GM18499 (cell line): ENCODE measurements around the gene MORN2.

Experiments used
- ATAC-seq: cut with Tn5 transposase; IDR thresholded peaks from one replicate; pipeline ENCODE4 v1.9.1; 2021; ENCODE audit warnings: moderate number of reproducible peaks; ENCODE audit not compliant: insufficient read depth, unreplicated experiment

Gene MORN2

GRCh38 chr2:38889045-38889444, 13.3 kb downstream of the MORN2 start:
- ATAC-seq = no peak

DNA sequence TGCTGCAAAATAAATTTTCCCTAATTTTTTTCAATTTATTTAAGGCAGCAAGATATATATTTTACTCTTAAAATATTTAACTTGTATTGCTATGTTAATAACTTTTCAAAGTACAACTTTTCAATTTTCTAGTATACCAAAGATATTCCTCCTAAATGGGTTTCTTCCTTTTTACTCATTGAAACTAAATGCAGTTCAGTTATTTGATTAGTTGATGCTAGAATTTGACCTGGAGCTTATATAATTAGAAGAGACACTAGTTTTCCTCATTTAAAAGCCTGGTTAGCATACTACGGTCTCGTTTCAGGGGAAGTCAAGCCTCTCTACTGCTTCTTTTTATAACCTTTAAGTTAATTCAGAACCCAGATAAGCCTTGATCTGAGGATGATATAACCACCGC, 13.8 kb downstream of the MORN2 start, which contains the start of gene ARHGEF33:
Gene ARHGEF33, plus strand, starts transcription at position 301 of the 400 bp plus-strand sequence. CDS start 29,573 bp downstream, outside the sequence.
- ATAC-seq = no peak

DNA sequence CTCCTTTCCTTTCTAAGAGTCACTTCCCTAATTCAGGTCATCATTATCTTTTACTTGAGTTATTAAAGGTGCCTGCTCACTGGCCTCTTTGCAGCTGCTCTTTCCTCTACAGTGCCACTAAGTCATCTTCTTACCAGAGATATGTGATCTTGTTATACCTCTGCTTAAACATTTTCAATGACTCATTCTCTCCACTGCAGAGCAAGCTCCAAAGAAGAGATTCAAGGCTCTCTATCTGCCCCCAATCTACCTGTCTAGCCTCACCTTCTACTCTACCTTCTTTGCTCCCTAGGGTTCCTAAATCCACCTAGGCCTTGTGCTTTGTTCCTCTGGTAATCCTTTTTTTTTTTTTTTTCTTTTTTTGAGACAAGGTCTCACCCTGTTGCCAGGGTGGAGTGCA, 17.0 kb downstream of the MORN2 start:
- no peak for ATAC-seq

DNA sequence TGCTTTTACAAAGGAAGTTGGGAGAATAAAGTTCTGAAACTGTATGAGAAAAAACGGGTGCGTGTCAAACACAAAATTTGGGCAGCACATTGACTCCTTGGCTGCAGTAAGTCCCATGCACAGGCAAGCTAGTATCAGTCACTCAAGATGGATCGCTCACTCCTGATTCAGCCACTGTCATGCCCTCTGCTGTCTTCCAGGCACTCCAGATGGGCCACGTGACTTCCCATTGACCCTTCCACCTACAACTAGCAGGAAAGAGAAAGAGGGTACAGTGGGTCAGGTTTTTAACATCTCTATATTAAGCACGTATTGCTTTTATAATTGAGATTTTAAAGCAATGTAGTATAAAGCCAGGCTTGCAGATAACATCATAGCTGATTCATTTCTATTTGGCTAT, 22.5 kb downstream of the MORN2 start:
- ATAC-seq = no peak

DNA sequence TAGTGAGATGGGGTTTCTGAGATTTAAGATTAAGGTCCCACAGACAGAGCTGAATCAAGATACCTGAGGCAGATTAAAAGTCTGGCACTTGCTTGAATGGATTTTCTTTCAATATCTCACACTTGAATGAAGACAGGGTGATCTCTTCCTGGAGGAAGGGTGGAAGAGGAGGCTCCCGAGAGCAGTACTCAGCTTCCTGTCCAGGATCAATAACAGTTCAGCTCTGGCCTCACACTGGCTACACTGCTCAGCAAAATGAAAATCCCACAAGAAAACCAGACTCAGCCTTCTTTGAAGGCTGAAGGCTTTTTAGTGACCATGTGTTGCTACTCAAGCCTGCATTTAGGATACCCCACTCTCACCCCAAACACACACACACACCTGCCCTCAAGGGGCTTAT, 24.9 kb downstream of the MORN2 start:
- no peak for ATAC-seq

- ATAC-seq = no peak
These were observed 29.5 kb downstream of the MORN2 start for GRCh38 chr2:38905251-38905650.

GRCh38 chr2:38907242-38907641, 31.5 kb downstream of the MORN2 start:
- no peak for ATAC-seq

DNA sequence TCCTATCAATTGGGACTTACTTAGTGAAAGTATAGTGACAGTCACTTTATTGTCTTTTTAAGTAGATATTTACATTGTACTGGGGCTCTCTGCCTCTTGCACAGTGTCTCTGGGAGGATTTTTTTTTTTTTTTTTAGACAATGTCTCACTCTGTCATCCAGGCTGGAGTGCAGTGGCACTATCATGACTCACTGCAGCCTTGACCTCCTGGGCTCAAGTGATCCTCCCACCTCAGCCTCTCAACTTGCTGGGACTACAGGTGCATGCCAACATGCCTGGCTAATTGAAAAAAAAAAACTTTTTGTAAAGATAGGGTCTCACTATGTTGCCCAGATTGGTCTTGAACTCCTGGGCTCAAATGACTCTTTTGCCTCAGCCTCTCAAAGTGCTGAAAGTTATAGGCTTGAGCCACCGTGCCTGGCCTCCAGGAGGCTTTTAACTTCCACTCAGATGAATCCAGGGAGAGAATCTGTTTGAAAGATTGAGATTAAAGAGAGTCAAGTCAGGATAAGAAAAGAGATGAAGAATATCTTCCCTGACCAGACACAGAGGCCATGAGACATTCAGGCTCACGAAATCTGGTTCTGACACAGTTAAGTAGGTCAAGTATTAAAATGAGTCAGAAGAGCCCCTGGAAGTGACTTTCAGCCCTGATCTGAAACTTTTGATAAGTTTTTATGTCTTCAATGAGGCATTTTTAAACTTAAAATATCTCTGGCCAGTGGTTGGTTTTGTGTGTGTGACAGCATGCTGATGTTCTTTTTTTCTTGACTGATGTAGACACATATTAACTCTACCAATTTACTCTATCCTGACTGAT, 32.2 kb downstream of the MORN2 start:
- peak; percentile 62 for ATAC-seq

DNA sequence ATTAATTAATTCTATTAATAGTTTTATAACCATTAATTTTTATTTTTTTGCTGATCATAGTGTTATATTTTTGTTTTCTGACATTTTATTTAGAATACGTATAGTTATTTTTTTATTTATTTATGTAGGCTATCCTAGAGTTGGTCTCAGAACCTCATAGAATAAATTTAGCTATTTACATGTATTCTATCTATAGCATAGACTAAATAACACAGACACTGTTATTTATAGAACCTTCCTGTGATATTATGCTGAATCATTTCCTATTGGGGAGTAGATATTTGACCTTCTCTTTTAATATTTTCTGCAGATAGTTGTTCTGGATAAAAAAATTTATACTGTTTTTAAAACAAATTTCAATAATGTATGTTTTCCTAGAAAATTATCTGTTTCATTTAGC, 34.1 kb downstream of the MORN2 start:
- no peak for ATAC-seq

GRCh38 chr2:38911191-38911590, 35.4 kb downstream of the MORN2 start:
- no peak for ATAC-seq

DNA sequence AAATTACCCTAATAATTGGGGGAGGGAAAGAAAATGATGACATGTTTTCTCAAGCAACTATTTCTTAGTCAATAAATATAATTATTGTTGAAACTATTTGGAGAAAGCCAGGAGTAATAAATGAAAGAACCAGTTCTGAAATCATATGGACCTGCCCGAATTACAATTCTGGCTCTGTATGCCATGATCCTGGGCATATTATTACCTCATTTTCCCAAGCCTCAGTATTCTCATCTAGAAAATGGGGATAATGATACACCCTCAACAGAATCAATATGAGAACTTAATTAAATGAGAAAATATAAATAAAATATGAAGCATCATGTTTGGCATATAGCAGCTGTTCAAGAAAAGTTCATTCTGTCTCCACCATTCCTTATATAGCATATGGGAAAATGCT, 36.8 kb downstream of the MORN2 start:
- no peak for ATAC-seq

DNA sequence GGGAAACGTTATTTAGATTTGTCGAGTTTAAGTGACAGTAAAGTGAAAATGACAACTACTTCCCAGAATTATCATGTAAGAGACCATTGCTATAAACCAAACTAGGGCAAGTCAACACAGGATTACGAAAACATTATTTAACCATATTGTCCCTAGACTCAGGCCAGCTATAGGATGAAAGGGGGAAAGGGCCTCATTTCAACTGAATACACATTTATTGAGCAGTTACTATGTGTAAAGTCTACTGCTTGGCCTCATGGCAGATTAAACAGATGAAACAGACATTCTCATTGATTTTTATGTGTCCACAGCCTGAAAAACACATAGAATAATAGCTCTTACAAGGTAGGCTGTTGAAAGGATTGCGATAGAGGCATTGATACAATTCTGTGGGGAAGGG, 46.6 kb downstream of the MORN2 start:
- no peak for ATAC-seq

DNA sequence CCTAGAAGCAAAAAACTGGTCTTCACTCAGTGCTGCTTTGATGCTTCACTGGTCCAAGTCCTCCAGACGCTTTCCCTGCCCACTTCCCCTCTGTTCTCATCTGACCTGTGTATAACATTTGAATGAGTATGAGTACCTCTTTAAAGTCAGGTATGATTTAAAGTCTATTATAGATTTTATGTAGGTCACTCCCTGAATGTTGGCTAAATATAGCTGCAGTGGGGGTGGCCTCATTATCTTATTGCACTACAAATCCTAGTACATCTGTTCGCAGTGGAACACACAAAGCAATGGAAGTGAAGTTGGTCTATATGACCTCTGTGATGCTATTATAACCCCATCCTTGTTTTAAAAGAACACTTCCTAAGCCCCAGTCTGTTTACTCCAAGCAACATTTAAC, 47.1 kb downstream of the MORN2 start:
- ATAC-seq = no peak

DNA sequence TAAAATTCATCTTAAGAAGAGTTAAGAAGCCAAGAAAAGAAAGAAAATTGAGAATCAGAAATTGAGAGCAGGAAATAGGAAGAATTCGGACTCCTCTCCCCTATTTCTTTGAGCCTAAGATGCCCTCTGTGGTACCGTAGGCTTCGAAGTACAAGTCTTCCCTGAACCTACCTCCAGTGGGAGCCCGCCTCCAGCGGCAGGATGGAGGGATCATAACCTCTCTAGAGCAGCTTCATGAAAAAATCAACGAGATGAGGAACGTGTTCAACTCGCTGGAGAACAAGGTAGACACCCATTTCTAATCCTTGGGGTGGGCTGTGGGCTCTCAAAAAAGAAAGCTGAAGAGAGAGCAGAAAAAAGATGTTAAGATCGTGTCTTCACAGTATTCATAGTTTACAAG, 50.2 kb downstream of the MORN2 start:
- ATAC-seq = no peak

DNA sequence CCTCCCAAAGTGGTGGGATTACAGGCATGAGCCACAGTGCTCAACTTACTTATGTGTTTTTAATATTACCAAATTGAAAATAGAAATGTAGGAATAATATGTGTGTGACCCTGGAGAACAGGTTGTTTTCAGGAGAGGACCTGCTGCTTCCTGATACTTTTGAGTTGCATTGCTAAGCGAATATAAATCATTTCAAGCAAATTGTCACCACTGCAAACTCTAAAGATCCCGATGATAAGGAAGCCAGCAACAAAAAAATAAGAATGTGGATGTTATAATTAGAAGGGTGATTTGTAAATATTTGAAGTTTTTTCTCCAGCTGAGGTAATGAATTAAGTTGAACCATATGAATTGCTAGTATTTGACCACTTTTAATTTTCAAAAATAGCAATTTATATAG, 54.8 kb downstream of the MORN2 start:
- ATAC-seq = no peak
